GM20000 (cell line): ENCODE results near the gene ADO.
"Not testable (repeated sequence)": the region's sequence is repeated elsewhere in the genome, so short reads cannot be mapped to it uniquely, and the experiment has no call there.

Experiments used
- DNase-seq: peaks from one replicate; pipeline ENCODE4 v3.0.0; 2012; ENCODE audit warnings: low spot score
- CTCF ChIP-seq: IDR thresholded peaks from 2 replicates; pipeline ENCODE4 v1.5.1; 2012; ENCODE audit warnings: mild to moderate bottlenecking, control low read depth; ENCODE audit errors: extremely low read depth, missing control alignments

Gene ADO

DNA sequence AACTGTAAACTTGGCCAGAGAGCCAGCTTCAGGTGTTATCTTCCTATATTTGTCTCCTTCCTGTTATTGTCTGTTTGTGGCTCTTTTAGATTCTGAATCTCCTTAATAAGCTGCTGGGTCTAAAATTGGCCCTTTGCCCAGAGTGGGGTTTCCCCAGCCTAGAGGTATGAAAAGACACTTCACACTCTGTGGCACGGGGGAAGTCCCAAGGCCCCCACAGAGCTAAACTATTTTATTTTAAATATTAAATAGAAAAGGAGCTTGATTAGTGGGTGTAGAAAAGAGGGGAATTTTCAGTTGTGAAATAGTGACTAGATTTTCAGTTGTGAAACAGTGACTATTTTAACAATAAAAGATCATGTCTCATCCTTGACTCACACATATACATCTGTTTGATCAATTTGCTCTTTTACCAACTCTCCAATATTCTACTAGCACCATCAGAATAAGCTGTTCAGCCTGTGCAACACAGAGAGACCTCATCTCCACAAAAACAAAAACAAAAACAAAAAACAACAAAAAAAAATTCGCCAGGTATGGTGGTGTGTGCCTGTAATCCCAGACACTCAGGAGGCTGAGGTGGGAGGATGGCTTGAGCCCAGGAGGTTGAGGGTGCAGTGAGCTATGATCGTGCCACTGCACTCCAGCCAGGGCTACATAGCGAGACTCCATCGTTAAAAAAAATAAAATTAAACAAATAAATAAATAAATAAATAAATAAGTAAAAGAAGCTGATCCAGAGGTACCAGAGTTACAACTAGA, 24.9 kb upstream of the ADO start:
- peak; percentile 72 for DNase-seq
- no peak for TF ChIP-seq CTCF

DNA sequence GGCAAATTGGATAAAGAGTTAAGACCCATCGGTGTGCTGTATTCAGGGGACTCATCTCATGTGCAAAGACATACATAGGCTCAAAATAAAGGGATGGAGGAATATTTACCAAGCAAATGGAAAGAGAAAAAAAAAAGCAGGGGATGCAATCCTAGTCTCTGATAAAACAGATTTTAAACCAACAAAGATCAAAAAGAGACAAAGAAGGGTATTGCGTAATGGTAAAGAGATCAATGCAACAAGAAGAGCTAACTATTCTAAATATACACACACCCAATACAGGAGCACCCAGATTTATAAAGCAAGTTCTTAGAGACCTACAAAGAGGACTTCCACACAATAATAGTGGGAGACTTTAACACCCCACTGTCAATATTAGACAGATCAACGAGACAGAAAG, 20.0 kb upstream of the ADO start:
- not testable (repeated sequence) for DNase-seq

DNA sequence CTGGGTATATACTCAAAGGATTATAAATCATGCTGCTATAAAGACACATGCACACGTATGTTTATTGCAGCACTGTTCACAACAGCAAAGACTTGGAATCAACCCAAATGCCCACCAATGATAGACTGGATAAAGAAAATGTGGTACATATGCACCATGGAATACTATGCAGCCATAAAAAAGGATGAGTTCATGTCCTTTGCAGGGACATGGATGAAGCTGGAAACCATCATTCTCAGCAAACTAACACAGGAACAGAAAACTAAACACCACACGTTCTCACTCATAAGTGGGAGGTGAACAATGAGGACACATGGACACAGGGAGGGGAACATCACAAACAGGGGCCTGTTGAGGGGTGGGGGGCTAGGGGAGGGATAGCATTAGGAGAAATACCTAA, 16.2 kb upstream of the ADO start:
- DNase-seq = not testable (repeated sequence)

DNA sequence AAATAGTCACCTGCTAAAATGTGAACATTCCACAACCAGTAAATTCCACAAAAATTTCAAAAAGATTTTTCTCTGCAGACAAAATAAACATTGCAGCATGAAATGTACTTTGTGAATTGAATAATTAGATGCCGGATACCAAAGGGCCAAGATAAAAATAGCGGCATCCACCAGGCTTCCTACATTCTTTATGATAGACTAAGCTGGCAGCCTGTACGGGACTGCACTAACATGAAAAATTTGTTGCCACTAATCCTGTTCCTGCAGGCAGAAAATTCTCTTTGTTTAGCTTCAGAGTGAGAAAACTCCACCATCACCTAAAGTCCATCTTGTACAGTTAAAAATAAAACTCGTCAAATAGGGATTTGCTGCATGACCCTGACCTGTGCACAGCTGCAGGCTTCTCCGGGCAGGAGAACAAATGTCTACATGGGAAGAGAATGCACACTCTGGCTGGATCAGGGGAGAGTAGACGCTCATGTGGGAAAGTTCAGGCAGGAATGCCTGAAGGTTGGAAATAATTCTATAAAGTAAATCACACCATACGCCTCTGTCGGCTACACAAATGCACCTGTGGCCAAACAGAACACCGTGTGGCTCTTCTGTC, 15.6 kb upstream of the ADO start:
- DNase-seq = no peak
- TF ChIP-seq CTCF = no peak

DNA sequence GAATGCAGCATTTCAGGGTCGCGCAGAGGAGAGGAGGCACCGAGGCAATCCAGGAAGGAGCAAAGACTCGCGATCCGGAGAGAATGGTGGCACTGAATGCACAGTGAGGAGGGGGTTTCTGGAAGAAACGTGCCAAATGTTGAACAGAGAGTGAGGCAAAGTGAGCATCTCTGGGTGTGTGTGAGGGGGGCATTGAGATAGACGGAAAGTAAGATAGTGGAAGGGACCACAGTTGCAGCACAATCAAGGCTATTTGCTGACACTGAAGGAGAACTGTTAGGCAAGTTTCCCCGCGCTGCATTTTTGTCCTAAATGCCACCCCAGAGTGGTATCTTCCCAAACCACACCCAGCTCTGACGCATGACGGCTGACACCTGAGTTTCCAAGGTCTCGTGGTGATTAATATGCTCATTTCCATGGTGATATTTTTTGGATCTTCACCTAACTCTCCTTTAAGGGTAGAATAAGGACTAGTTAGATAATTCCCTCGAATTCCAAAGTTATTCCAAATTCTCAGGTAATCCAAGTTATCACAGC, 14.4 kb upstream of the ADO start:
- no peak for TF ChIP-seq CTCF

GRCh38 chr10:62790571-62790970, 13.9 kb upstream of the ADO start:
- no peak for TF ChIP-seq CTCF
- no peak for DNase-seq

More for the DNA sequence above, 14.4 kb upstream of the ADO start:
- DNase-seq = no peak

- DNase-seq = no peak
- TF ChIP-seq CTCF = no peak
These were observed 12.3 kb upstream of the ADO start for GRCh38 chr10:62792261-62792660.

DNA sequence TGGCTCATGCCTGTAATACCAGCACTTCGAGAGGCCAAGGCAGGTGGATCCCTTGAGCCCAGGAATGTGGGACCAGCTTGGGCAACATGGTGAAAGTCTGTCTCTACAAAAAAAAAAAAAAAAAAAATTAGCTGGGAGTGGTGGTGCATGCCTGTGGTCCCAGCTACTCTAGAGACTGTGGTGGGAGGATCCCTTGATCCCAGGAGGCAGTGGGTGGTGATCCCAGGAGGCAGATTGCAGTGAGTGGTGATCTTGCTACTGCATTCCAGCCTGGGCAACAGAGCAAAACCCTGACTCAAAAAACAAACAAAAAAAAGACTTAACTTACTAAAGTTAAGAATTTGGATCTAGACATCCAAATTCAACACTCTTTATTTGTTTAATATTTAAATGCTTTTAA, 10.2 kb upstream of the ADO start:
- no peak for TF ChIP-seq CTCF
- DNase-seq = no peak
